Fibroblast of upper back skin (primary cell): ENCODE measurements around the gene STRC.
"Not testable (repeated sequence)": the region's sequence is repeated elsewhere in the genome, so short reads cannot be mapped to it uniquely, and the experiment has no call there.

Experiments
- DNase-seq: peaks from one replicate; pipeline ENCODE4 v3.0.0-alpha.2; 2013

Gene STRC

DNA sequence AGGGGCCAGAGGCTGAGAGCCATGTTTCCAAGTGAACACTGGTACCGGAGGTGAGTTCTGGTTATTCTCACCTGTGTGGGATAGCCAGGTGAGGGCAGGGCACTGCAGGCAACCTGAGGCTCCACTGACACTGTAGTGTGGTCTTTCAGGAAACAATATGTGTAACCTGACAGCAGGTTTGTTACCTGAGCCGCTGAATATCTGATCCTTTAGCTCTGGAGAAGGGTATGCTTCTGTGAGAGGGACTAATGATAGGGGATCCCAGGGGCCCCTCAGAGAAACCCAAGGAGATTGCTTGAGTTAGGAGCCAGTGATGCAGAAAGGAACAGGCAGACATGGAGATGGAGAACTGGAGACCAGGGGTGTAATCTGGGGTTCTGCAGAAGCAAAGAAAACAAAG, at the start of gene STRC:
TSS of gene STRC (minus strand) at position 101 of the 400 bp plus-strand sequence. CDS start at position 23, 78 bp downstream.
- DNase-seq = not testable (repeated sequence)

DNA sequence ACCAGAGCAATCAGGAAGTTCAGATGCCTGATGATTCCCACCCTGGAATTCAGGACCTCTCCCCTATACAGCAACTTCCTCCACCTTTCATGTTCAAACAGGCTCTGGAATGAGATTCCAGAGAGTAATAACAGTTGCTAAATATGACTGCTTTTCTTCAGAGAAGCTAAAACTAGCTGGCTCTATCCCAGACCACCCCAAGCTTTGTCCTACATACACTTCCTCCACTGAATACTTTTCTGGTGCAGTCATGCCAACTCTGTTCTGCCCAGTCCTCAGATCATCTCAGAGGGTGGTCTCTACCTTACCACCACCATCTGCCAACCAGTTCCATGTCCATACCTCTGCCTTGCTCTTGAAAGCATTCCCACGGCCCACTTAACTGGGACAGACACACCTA, 47.6 kb upstream of the STRC start:
- DNase-seq = not testable (repeated sequence)

DNA sequence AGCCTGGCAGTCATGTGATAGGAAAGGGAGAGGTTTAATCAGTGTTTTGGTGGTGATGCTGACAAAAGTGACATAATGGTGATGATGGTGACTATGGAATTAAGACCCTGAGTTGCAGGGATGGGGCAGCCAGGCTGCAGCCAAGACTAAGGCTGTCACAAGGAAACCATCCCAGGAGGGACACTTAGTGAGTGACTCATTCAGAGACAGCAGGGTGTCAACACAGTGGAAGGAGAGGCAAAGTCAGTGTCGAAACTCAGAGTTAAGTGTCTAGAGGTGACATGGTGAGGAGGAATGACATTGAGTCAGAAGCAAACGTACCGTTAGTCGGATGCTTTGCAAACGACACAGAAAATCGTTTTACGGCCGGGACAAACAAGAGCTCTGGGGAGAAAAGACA, 44.7 kb upstream of the STRC start:
- not testable (repeated sequence) for DNase-seq

DNA sequence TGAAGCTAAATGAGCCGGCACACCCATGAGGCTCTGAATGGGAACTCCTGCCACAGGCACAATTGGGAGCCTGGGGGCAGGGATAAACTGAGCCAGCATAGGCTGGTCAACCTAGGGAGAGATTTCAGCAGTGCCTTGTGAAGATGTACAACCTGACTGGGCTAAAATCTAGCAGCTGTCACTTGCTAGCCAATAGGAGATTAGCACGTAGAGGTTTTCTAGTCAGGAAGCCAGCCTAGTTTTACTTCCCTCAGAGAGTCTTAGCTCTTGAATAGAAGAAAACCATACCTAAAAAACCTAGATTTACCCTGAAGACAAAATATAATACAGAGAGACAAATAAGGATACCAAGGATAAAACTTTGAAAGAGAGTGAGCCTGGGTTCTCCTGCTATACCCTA, 43.7 kb upstream of the STRC start:
- DNase-seq = not testable (repeated sequence)

DNA sequence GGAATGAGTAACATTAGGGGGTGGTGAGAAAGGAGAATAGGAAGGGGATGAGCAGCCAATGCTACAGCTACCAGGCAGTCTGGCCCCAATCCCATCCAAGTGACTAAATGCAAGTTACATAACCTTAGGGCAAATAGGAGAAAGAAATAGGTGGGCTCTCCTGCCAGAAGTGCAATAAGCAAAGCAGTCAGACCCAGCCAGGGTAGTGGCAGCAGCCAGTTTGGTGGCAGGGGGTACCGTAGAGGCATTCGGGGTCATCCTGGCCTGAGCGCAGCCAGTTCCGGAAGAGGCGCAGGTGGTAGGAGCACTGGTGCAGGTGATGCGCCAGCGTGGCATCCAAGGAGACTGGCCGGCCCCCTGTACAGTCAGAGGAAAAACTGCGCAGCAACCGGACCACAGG, 41.1 kb upstream of the STRC start:
- not testable (repeated sequence) for DNase-seq

GRCh38 chr15:43649430-43649926, 30.9 kb upstream of the STRC start:
- not testable (repeated sequence) for DNase-seq

GRCh38 chr15:43648649-43649429, 30.2 kb upstream of the STRC start, which contains the start of gene CATSPER2:
TSS of gene CATSPER2 (minus strand) at chr15:43648844. CDS start at chr15:43648061, 783 bp downstream.
- no peak for DNase-seq

DNA sequence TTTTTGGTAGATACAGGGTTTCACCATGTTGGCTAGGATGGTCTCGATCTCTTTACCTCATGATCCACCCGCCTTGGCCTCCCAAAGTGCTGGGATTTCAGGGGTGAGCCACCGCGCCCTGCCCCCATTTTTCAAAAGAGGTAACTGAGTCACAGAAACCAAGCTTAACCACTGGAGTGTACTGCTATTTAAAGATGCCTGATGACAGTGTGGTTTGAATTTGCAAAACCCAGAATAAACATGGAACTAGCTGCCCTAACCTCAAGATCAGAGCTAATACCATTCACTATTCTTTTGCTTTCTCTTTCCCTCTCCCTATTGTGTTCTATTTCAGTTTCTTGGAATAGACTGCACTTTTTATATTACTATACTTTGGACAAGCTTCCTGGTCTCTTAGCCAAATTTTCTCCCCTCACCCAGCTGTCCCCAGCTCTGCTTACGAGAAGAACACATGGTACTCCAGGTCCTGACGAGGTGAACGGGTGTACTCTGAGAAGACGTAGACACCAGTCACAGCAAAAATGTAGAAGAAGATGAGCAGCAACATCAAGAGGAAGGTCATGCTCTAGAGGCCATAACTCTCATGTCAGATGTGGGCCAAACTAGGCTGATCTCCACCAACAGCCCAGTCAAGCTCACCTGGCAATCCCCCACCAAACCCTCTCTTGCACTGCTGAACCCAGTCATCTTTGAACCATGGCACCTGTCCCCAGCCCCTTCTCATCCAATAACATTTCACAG, 20.0 kb upstream of the STRC start:
- DNase-seq = not testable (repeated sequence)

- DNase-seq = not testable (repeated sequence)
Observed at GRCh38 chr15:43626937-43627336, 8.3 kb upstream of the STRC start.

DNA sequence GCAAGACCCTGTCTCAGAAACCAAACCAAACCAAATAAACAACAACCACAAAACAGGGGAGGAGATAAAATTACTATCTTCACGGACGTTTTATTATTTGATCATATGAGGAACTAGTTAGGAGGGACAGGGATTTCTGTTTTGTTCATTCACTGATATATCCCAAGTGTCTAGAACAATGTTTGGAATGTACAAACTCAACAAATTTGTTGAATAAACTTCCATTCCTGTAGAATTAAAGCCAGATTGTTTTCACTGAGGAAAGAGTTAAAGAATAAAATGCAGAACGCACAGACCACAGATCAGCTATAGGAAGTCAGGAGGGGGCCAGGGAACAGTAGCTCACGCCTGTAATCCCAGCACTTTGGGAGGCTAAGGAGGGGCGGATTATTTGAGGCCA, 6.5 kb upstream of the STRC start:
- DNase-seq = peak; percentile 29

DNA sequence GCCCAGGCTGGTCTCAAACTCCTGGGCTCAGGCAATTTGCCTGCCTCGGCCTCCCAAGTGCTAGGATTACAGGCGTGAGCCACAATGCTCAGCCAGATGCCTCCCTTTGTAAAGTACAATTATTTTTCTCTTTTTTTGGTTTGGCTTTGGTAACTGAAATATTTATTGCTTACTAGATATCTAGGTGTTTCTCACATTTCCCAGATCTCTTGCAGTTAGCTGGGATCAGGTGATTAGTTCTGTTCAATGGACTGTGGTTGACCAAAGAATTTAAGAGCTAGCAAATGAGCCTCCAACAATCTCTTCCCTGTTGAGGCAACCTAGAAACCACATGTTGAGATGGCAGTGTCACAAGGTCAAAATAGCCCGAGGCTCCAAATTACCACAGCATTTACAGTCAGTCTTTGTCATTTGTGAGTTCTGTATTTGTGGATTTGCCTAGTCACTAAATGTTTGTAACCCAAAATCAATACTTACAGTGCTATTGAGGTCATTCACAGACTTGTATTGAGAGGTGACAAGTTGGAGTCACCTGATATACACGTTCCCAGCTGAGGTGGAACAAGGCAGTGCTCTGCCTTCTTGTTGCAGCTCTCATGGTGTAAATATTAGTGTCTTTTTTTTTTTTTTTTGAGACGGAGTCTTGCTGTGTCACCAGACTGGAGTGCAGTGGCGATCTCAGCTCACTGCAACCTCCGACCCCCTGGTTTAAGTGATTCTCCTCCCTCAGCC, 3.6 kb upstream of the STRC start:
- not testable (repeated sequence) for DNase-seq

DNA sequence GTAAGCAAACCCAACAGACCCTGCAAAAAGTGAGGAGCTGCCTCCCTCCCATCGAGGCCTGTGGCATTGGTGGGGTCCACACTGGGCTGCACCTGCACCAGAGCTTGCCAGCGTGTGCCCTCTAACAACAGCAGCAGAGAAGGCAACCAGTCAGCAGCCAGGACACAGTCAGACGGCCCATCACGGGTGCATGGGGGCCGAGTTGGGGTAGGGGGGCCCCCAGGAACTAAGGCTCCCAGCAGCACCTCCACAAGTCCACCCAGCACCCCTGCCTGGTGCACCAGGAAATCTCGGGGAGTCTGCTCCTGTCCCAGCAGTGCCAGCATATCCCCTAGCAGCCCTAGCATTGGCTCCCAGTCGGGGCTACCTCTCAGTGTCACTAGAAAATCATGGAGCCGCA, 850 bp downstream of the STRC start:
- not testable (repeated sequence) for DNase-seq

DNA sequence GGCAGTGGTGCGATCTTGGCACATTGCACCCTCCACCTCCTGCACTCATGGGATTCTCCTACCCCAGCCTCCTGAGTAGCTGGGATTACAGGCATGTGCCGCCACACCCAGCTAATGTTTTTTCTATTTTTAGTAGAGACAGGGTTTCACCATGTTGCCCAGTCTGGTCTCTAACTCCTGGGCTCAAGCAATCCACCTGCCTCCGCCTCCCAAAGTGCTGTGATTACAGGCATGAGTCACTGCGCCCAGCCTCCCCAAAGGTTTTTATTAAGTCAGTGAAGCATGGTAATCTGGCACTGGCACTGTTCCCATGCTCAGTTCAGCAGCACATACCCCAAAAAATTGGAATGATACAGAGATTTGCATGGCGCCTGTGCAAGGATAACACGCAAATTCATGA, 16.4 kb downstream of the STRC start:
- not testable (repeated sequence) for DNase-seq

GRCh38 chr15:43600200-43600599, 18.4 kb downstream of the STRC start:
- DNase-seq = not testable (repeated sequence)

DNA sequence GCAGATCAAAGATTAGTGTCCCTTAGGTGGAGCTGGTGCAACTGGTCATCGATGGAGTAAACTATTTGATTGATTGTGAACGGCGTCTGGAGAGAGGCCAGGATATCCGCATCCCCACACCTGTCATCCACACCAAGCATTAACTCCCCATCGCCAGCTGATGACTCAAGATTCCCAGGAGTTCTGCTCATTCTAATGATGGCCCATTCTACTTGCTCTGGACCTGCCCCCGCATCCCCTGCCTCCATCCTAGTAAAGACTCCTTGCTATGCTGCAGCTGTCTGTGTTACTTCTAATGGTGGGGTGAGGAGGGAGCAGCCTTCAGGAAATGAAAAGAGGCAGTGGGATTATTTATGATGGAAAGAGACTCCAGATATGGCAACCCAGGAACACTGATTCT, 19.5 kb downstream of the STRC start:
- not testable (repeated sequence) for DNase-seq

- not testable (repeated sequence) for DNase-seq
Observed at GRCh38 chr15:43593328-43594190, 25.0 kb downstream of the STRC start, which contains the start of gene CKMT1B. TSS of gene CKMT1B (plus strand) at chr15:43594027. CDS start at chr15:43594219, 192 bp downstream.

- DNase-seq = not testable (repeated sequence)
Observed at GRCh38 chr15:43592841-43593240, 25.8 kb downstream of the STRC start.

GRCh38 chr15:43589778-43590466, 28.7 kb downstream of the STRC start, which contains the start of gene PPIP5K1:
TSS of gene PPIP5K1 (minus strand) at chr15:43590208. CDS start at chr15:43584504, 5,704 bp downstream.
- not testable (repeated sequence) for DNase-seq

GRCh38 chr15:43574607-43575006, 44.0 kb downstream of the STRC start:
- DNase-seq = not testable (repeated sequence)

DNA sequence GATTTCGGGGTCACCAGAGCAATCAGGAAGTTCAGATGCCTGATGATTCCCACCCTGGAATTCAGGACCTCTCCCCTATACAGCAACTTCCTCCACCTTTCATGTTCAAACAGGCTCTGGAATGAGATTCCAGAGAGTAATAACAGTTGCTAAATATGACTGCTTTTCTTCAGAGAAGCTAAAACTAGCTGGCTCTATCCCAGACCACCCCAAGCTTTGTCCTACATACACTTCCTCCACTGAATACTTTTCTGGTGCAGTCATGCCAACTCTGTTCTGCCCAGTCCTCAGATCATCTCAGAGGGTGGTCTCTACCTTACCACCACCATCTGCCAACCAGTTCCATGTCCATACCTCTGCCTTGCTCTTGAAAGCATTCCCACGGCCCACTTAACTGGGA, 52.0 kb downstream of the STRC start:
- DNase-seq = not testable (repeated sequence)

DNA sequence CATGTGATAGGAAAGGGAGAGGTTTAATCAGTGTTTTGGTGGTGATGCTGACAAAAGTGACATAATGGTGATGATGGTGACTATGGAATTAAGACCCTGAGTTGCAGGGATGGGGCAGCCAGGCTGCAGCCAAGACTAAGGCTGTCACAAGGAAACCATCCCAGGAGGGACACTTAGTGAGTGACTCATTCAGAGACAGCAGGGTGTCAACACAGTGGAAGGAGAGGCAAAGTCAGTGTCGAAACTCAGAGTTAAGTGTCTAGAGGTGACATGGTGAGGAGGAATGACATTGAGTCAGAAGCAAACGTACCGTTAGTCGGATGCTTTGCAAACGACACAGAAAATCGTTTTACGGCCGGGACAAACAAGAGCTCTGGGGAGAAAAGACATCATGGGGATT, 54.8 kb downstream of the STRC start:
- DNase-seq = not testable (repeated sequence)
